ENCODE data around the gene OXGR1. TPM values are rescaled to one million over a fixed set of nuclear protein-coding genes. Genes with fewer than 3 reads are reported as not detected.

Gene OXGR1
- total RNA-seq, 2 donors from 2014 or later: not detected

Other genes starting within 250 kb of the OXGR1 start
- 10 to 100 TPM; 36.1 to 40.2 TPM for gene MBNL2, start 227.9 kb upstream of the OXGR1 start, total RNA-seq